Measurements from ENCODE around the gene IVL.

- no peak for TF ChIP-seq CTCF (IDR thresholded peaks at IDR 0.05)
- no peak for TF ChIP-seq POLR2A (IDR thresholded peaks at IDR 0.05)
Measured at GRCh38 chr1:152879559-152880198, 28.7 kb upstream of the IVL start.
